ENCODE measurements around the gene GYS2. TPM values are rescaled to one million over a fixed set of nuclear protein-coding genes. Genes with fewer than 3 reads are reported as not detected.

GYS2 gene
- total RNA-seq, 2 donors from 2014 or later, result not detected

DNA sequence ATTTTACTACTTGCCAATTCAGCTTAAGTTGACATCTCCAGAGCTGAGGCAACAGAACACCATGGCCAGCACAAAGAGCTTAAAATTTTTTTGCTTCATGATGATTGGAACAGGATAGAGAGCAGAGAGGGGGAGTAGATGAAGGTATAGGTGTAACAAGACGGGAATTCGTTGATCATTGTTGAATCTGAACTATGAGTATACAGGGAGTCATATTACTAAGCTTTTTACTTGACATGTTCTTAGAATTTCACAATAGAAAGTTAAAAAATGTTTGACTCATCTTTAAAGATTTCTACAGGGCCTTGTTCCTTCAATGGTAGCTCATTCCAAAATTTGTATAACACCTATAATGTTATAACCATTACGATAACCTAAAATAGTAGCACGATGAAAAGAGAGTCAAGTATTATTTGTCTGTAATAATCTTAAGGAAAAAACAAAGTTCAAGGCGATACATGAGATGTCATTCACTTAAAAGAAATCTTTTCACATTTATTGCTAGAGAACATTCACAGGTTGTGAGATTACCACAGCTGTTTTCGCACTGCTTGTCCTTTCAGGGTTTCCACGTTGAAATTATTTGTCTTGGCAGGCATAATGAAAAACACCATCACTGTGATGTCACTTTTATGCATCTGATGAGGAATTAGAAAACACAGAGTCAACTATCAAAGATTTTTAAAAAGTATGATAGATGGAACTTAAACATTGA, 44.6 kb downstream of the GYS2 start:
- Histone ChIP-seq H3K36me3 (no peaks in the 10 kb centered on the region), H3K27ac (no peak overlapping the region), H3K4me1 (no peaks in the 10 kb centered on the region), H3K4me3 (no peak overlapping the region), H3K9me3 (no peaks in the 10 kb centered on the region), H3K27me3 (no peaks in the 10 kb centered on the region)
- DNase-seq (ENCODE audit: low spot score), result no peak
- TF ChIP-seq, protein P1, sequence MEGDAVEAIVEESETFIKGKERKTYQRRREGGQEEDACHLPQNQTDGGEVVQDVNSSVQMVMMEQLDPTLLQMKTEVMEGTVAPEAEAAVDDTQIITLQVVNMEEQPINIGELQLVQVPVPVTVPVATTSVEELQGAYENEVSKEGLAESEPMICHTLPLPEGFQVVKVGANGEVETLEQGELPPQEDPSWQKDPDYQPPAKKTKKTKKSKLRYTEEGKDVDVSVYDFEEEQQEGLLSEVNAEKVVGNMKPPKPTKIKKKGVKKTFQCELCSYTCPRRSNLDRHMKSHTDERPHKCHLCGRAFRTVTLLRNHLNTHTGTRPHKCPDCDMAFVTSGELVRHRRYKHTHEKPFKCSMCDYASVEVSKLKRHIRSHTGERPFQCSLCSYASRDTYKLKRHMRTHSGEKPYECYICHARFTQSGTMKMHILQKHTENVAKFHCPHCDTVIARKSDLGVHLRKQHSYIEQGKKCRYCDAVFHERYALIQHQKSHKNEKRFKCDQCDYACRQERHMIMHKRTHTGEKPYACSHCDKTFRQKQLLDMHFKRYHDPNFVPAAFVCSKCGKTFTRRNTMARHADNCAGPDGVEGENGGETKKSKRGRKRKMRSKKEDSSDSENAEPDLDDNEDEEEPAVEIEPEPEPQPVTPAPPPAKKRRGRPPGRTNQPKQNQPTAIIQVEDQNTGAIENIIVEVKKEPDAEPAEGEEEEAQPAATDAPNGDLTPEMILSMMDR (IDR thresholded peaks at IDR 0.05), result no peak

DNA sequence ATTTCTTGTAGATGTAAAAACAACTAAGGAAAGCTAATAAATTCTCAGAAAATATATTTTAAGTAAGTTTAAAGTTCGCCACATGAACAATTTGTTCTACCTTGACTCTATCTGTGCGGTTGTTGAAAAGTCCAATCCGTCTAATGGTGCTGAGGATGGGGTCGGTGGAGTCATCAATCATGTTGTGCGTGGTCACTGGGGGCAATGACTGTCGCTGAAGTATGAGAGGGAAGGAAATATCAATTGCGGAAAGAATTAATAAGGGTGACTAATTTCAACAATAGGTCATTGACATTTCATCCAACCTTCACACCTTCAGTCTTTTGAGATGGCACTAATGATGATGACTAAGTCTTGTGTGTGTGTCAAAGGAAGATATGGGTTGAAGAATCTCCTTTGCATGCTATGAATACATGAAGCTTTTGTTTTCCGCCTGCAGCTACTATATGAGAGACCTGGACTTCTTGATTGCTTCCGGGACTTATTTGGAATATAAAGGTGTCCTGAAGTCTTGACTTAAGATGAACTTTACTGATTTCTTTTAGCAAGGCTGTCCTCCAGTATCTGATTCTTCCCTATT, 46.5 kb downstream of the GYS2 start:
- H3K4me1 ChIP-seq, result no peaks in the 10 kb centered on the region
- H3K27ac ChIP-seq, result no peak overlapping the region
- no peak for DNase-seq (ENCODE audit: low spot score)
- no peaks in the 10 kb centered on the region for H3K36me3 ChIP-seq
- H3K9me3 ChIP-seq, result no peaks in the 10 kb centered on the region
- H3K4me3 ChIP-seq, result no peak overlapping the region
- TF ChIP-seq, protein P1 (IDR thresholded peaks at IDR 0.05), result no peak
- H3K27me3 ChIP-seq, result no peaks in the 10 kb centered on the region

DNA sequence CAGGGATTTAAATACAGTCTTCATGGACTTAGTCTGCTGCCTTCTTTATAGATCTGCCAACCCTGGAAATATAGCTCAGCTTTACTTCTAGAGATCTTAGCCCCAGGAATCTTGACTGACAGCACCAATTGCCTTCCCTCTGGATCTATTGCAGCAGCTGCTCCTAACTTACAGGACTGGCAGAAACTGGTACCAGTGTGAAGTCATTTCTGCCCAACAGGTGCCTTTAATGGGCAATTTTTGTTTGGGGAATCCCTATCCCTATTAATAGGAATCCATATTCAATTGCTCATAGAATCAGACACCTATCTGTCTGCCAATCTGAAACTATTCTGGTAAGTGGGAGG, 51.3 kb downstream of the GYS2 start:
- no peak for DNase-seq (ENCODE audit: low spot score)
- H3K27ac ChIP-seq, result no peak overlapping the region
- no peak overlapping the region for H3K4me3 ChIP-seq
- TF ChIP-seq, protein P1 (IDR thresholded peaks at IDR 0.05), result no peak
- H3K27me3 ChIP-seq, result no peaks in the 10 kb centered on the region
- no peaks in the 10 kb centered on the region for H3K36me3 ChIP-seq
- peaks cover 0 to 13% of the 10 kb centered on the region in 2 donors for H3K4me1 ChIP-seq
- no peaks in the 10 kb centered on the region for H3K9me3 ChIP-seq

DNA sequence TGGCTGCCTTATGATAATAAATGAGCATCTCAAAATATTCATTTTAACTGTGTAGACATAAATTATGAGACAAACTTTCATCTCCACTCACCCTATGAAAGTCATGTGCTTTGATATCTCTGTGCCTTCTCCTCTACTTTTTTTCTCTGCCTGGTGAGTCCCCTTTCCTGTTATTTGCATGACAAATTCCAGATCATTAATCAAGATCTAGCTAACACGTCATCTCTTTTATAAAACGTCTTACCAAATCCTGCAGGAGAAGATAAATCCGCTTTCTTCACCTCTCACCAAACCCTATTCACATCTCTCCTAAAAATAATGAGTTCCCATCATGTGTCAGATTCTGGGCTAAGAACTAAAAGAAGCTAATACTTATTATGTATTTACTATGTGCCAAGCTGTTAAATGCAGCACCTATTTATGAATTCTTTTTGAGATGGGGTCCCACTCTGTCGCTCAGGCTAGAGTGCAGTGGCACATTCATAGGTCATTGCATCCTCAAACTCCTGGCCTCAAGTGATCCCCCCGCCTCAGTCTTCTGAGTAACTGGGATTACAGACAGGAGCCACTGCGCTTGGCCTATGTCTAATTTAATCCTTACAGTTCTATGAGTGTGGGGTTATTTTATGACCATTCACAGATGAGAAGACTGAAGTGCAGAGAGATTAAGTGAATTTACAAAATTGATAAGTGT, 51.9 kb downstream of the GYS2 start:
- TF ChIP-seq, protein P1 (IDR thresholded peaks at IDR 0.05), result no peak
- Histone ChIP-seq H3K4me1 (peaks cover 0 to 13% of the 10 kb centered on the region in 2 donors), H3K9me3 (no peaks in the 10 kb centered on the region), H3K36me3 (no peaks in the 10 kb centered on the region), H3K4me3 (no peak overlapping the region), H3K27ac (peak overlapping the region; percentile 56 to 76), H3K27me3 (no peaks in the 10 kb centered on the region)
- DNase-seq (ENCODE audit: low spot score), result no peak

DNA sequence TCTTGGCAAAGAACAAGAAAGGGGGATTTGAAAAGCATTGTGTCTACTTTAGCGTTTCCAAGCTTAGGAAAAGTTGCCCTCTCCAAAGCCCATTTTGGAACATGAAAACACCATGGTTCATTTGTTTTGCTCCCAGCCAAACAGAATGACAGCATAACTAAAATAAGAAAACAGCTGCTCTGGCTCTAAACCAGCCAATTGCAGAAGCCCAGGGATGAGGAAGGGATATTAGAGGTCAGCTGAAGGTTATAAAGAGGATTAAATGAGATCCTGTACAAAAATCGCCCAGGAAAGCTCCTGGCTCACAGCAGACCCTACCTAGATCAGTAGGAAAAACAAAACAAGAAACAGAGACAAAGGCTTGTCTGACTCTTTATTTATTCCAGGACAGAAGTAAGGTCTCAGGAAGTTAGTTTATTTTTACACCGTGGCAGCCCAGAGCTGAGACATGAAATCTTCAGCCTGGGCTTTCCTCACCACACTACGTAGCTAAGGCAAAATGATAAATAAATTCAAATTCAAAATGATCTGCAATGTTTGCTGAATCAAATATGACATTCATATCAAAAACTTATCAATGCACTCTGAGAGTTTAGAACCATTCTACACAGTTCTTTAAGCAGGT, 52.7 kb downstream of the GYS2 start:
- Histone ChIP-seq H3K27ac (peak overlapping the region; percentile 56 to 76), H3K4me1 (peaks cover 0 to 13% of the 10 kb centered on the region in 2 donors), H3K4me3 (no peak overlapping the region), H3K36me3 (no peaks in the 10 kb centered on the region), H3K9me3 (no peaks in the 10 kb centered on the region), H3K27me3 (no peaks in the 10 kb centered on the region)
- no peak for DNase-seq (ENCODE audit: low spot score)
- TF ChIP-seq, protein P1 (IDR thresholded peaks at IDR 0.05), result no peak

Measured in right atrium auricular region (tissue), 2 donors.